HFFc6 (cell line): ENCODE results near the gene TSPAN32. TPM values are rescaled to one million over a fixed set of nuclear protein-coding genes. Genes with fewer than 3 reads are reported as not detected.

Source experiments
- DNase-seq: peaks from one replicate; pipeline ENCODE4 v3.0.0-alpha.2; 2018
- H3K27ac Mint-ChIP-seq: 2 replicates; pipeline ENCODE4 v1.8.0; 2020; ENCODE audit warnings: mild to moderate bottlenecking, mixed read lengths
- H3K27me3 Mint-ChIP-seq: 2 replicates; pipeline ENCODE4 v1.8.0; 2021; ENCODE audit warnings: mild to moderate bottlenecking, moderate library complexity, mixed read lengths; ENCODE audit not compliant: insufficient read depth
- H3K36me3 Mint-ChIP-seq: 2 replicates; pipeline ENCODE4 v1.8.0; 2021; ENCODE audit warnings: low read depth, mixed read lengths
- H3K4me1 Mint-ChIP-seq: 2 replicates; pipeline ENCODE4 v1.8.0; 2020; ENCODE audit warnings: low read depth, mixed read lengths
- H3K4me3 Mint-ChIP-seq: 2 replicates; pipeline ENCODE4 v1.8.0; 2020; ENCODE audit warnings: mild to moderate bottlenecking, moderate library complexity, mixed read lengths
- H3K9me3 Mint-ChIP-seq: 2 replicates; pipeline ENCODE4 v1.8.0; 2020; ENCODE audit warnings: mild to moderate bottlenecking, mixed read lengths
- total RNA-seq, 6 experiments: library from RNA; stranded (reverse); fragmentation: NEBNext Ultra II Directional; extraction: Animal tissue kit (Norgen Biotek cat#: 25700); gene quantifications; 2 replicates in 1 of 6; 3 replicates in 5 of 6; pipeline ENCODE4 v1.2.3, GENCODE V29; 2021
- TF ChIP-seq, protein P1 (sequence below): fragments of 200-600 bp; sonication (generic); IDR thresholded peaks from 2 replicates; pipeline ENCODE4 v1.5.0; 2021; ENCODE audit warnings: antibody characterized with exemption, mild to moderate bottlenecking

Gene TSPAN32
- total RNA-seq, 6 experiments from 2014 or later: not detected

- Mint-ChIP-seq H3K4me1 (peaks cover 8% of the 10 kb centered on the region), H3K9me3 (peaks cover 18% of the 10 kb centered on the region), H3K4me3 (no peak overlapping the region), H3K36me3 (peaks cover 10% of the 10 kb centered on the region), H3K27ac (no peak overlapping the region), H3K27me3 (peaks cover 19% of the 10 kb centered on the region)
- TF ChIP-seq, protein P1, sequence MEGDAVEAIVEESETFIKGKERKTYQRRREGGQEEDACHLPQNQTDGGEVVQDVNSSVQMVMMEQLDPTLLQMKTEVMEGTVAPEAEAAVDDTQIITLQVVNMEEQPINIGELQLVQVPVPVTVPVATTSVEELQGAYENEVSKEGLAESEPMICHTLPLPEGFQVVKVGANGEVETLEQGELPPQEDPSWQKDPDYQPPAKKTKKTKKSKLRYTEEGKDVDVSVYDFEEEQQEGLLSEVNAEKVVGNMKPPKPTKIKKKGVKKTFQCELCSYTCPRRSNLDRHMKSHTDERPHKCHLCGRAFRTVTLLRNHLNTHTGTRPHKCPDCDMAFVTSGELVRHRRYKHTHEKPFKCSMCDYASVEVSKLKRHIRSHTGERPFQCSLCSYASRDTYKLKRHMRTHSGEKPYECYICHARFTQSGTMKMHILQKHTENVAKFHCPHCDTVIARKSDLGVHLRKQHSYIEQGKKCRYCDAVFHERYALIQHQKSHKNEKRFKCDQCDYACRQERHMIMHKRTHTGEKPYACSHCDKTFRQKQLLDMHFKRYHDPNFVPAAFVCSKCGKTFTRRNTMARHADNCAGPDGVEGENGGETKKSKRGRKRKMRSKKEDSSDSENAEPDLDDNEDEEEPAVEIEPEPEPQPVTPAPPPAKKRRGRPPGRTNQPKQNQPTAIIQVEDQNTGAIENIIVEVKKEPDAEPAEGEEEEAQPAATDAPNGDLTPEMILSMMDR: no peak
- peak; percentile 50 for DNase-seq
These were observed 23.9 kb downstream of the TSPAN32 start for GRCh38 chr11:2325719-2326118.

DNA sequence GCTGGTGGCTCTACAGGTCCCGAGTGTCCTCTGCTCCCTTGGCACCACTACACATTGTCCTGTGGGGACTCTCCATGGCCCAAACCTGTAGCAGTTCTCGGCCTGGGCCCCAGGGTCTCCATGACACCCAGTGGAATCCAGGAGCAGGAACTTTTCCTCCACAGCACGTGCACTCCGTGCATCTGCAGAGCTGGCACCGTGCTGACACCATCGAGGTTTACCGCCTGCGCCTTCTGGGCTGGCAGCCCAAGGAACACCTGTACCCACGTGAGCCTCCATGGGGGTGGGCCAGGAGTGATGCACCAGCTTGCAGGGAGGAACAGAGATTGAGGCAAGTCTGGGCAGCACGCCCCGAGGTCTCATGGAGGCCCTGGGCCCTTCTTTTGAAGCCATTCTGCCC is 25.2 kb downstream of the TSPAN32 start:
- Mint-ChIP-seq H3K27ac (no peak overlapping the region), H3K4me3 (no peak overlapping the region), H3K27me3 (peaks cover 22% of the 10 kb centered on the region), H3K9me3 (peaks cover 27% of the 10 kb centered on the region), H3K4me1 (peaks cover 8% of the 10 kb centered on the region), H3K36me3 (peaks cover 17% of the 10 kb centered on the region)
- TF ChIP-seq, protein P1: no peak
- no peak for DNase-seq

DNA sequence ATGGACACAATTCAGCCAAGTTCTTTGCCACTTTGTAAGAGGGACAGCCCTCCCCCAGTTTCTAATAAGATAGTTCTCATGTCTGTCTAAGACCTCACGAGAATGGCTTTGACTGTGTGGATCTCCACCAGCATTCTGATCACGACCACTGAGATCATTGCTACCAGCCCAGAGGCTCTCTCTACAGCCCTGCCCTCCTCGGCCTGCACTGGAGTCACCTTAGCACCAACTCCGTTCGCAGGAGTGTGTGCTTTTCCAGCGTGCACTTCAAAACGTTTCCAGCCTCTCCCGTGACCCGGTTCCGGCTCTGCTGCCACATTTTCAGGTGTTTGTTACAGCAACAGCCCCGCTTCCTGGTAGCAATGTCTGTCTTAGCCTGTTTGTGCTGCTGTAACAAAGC is 26.2 kb downstream of the TSPAN32 start:
- H3K27ac Mint-ChIP-seq: no peak overlapping the region
- peaks cover 8% of the 10 kb centered on the region for H3K4me1 Mint-ChIP-seq
- peaks cover 22% of the 10 kb centered on the region for H3K27me3 Mint-ChIP-seq
- DNase-seq: no peak
- no peak overlapping the region for H3K4me3 Mint-ChIP-seq
- peaks cover 17% of the 10 kb centered on the region for H3K36me3 Mint-ChIP-seq
- TF ChIP-seq, protein P1: no peak
- H3K9me3 Mint-ChIP-seq: peaks cover 17% of the 10 kb centered on the region

DNA sequence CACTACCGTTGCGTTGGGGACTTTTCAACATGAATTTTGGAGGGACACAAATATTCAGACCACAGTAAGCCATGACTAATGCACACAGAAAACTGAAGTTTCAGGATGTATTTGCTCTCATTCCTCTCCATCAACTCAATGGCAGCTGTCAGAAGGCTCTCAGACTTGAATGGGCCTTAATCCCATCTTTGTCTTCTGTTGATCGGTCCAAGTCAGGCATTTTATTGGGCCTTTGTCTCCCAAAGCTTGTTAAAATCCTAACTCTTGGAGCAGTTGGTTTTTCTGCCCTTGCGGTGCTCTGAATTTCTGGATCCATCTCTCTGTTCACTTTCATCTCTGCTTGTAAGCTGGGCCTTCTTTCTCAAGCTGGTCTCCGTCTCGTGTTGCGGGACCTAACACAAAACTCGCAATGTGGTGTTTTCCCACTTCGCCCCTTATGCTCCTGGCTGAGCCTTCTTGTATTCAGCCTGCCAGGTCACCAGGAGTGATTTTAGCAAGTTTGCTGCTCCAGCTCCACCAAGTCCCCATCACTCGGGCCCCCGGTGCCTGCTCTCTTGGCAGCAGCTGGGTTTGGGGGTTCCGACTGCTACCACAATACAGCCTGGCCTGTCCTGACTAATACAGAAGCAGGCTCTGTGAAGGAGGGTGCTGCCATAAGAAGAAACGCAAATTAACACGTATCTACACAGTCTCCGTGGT is 27.0 kb downstream of the TSPAN32 start:
- peaks cover 17% of the 10 kb centered on the region for H3K36me3 Mint-ChIP-seq
- DNase-seq: no peak
- H3K4me1 Mint-ChIP-seq: peaks cover 8% of the 10 kb centered on the region
- H3K27ac Mint-ChIP-seq: no peak overlapping the region
- peaks cover 17% of the 10 kb centered on the region for H3K9me3 Mint-ChIP-seq
- H3K4me3 Mint-ChIP-seq: no peak overlapping the region
- H3K27me3 Mint-ChIP-seq: peaks cover 20% of the 10 kb centered on the region
- TF ChIP-seq, protein P1: no peak

DNA sequence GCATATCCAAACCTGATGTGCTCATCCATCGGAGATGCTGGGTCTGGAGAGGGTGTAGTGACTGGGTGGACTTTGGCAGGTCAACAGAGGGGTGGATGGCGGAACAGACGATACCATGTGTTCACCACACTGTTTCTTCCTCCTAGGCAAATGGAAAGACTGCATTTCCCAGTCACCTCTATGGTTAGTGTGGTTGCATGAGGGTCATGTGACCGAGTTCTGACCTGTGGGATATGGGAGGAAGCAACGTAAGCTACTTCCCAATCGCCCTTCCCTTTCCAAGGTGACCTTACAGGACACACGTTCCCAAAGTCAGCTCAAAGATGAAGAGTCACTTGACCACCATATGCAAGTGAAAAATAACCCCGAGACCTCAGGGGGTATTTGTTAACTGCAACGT is 27.7 kb downstream of the TSPAN32 start:
- peaks cover 8% of the 10 kb centered on the region for H3K4me1 Mint-ChIP-seq
- DNase-seq: no peak
- TF ChIP-seq, protein P1: no peak
- H3K36me3 Mint-ChIP-seq: peaks cover 17% of the 10 kb centered on the region
- H3K27me3 Mint-ChIP-seq: peaks cover 20% of the 10 kb centered on the region
- no peak overlapping the region for H3K27ac Mint-ChIP-seq
- H3K9me3 Mint-ChIP-seq: peaks cover 17% of the 10 kb centered on the region
- no peak overlapping the region for H3K4me3 Mint-ChIP-seq
